HEK293 (cell line): ENCODE data around the gene F2RL3.

Experiments
- HOXA7 ChIP-seq: sonication (generic); formaldehyde crosslinking; IDR thresholded peaks from 2 replicates; pipeline ENCODE4 v1.8.1; 2022; ENCODE audit warnings: missing genetic modification reagents, borderline replicate concordance
- KLF1 ChIP-seq: fragments of 450-650 bp; formaldehyde crosslinking; IDR thresholded peaks from 2 replicates; pipeline ENCODE4 v1.5.1; 2016; ENCODE audit warnings: missing biosample characterization, missing genetic modification characterization
- KLF10 ChIP-seq: fragments of 450-650 bp; IDR thresholded peaks from 2 replicates; pipeline ENCODE4 v1.5.1; 2018; ENCODE audit warnings: missing biosample characterization, mild to moderate bottlenecking, missing genetic modification characterization
- KLF16 ChIP-seq: fragments of 450-650 bp; formaldehyde crosslinking; IDR thresholded peaks from 2 replicates; pipeline ENCODE4 v1.5.1; 2017; ENCODE audit warnings: missing biosample characterization, missing genetic modification characterization
- REPIN1 ChIP-seq: fragments of 450-650 bp; formaldehyde crosslinking; IDR thresholded peaks from 2 replicates; pipeline ENCODE4 v1.5.1; 2017; ENCODE audit warnings: missing biosample characterization, missing genetic modification characterization, low read depth
- ZIC2 ChIP-seq: fragments of 450-650 bp; formaldehyde crosslinking; IDR thresholded peaks from 2 replicates; pipeline ENCODE4 v1.5.1; 2016; ENCODE audit warnings: missing biosample characterization, missing genetic modification characterization
- ZNF292 ChIP-seq: fragments of 450-650 bp; formaldehyde crosslinking; IDR thresholded peaks from 2 replicates; pipeline ENCODE4 v1.5.1; 2016; ENCODE audit warnings: low read depth, missing biosample characterization, missing genetic modification characterization, borderline replicate concordance
- ZNF394 ChIP-seq: fragments of 450-650 bp; formaldehyde crosslinking; IDR thresholded peaks from 2 replicates; pipeline ENCODE4 v1.5.1; 2016; ENCODE audit warnings: missing biosample characterization, missing genetic modification characterization, mild to moderate bottlenecking, moderate library complexity, borderline replicate concordance
- ZNF426 ChIP-seq: fragments of 450-650 bp; formaldehyde crosslinking; IDR thresholded peaks from 2 replicates; pipeline ENCODE4 v1.5.1; 2017; ENCODE audit warnings: missing biosample characterization, missing genetic modification characterization, mild to moderate bottlenecking, inconsistent platforms, moderate library complexity
- TF ChIP-seq, protein P1 (sequence below): fragments of 450-650 bp; formaldehyde crosslinking; IDR thresholded peaks from 2 replicates; pipeline ENCODE4 v1.5.1; 2016; ENCODE audit warnings: missing biosample characterization, missing genetic modification characterization
- TF ChIP-seq, protein P2 (sequence below): fragments of 450-650 bp; formaldehyde crosslinking; IDR thresholded peaks from 2 replicates; pipeline ENCODE4 v1.5.1; 2016; ENCODE audit warnings: missing biosample characterization, missing genetic modification characterization
- TF ChIP-seq, protein P3 (sequence below): fragments of 450-650 bp; formaldehyde crosslinking; IDR thresholded peaks from 2 replicates; pipeline ENCODE4 v1.5.1; 2016; ENCODE audit warnings: missing biosample characterization, missing genetic modification characterization
- TF ChIP-seq, protein P4 (sequence below): fragments of 450-650 bp; formaldehyde crosslinking; IDR thresholded peaks from 2 replicates; pipeline ENCODE4 v1.5.1; 2017; ENCODE audit warnings: missing biosample characterization, mild to moderate bottlenecking, missing genetic modification characterization, moderate library complexity
- TF ChIP-seq, protein P5 (sequence below): fragments of 450-650 bp; formaldehyde crosslinking; optimal IDR thresholded peaks from 2 replicates; pipeline ENCODE3; 2016; ENCODE audit warnings: missing biosample characterization, mild to moderate bottlenecking, missing genetic modification characterization

DNA sequence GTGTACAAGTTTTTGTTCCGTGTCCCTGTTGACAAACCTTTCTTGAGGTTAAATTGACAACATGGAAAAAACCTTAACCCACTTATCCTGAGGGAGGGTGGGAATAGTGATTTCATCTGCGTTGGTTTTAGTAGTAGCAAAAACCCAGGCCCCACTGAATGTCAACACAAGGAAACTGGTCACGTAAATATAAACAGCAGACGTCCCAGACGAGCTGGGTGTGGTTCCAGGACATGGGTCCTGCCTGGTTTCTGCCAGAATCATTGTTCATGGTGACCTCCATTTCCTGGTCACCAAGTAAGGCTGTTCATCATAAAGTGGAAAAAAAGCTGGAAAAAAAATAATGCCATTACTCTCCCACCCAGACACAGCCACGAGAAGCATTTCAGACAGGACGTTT, 16.9 kb upstream of the F2RL3 start:
- TF ChIP-seq, protein P1, sequence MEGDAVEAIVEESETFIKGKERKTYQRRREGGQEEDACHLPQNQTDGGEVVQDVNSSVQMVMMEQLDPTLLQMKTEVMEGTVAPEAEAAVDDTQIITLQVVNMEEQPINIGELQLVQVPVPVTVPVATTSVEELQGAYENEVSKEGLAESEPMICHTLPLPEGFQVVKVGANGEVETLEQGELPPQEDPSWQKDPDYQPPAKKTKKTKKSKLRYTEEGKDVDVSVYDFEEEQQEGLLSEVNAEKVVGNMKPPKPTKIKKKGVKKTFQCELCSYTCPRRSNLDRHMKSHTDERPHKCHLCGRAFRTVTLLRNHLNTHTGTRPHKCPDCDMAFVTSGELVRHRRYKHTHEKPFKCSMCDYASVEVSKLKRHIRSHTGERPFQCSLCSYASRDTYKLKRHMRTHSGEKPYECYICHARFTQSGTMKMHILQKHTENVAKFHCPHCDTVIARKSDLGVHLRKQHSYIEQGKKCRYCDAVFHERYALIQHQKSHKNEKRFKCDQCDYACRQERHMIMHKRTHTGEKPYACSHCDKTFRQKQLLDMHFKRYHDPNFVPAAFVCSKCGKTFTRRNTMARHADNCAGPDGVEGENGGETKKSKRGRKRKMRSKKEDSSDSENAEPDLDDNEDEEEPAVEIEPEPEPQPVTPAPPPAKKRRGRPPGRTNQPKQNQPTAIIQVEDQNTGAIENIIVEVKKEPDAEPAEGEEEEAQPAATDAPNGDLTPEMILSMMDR: no peak
- TF ChIP-seq, protein P2, sequence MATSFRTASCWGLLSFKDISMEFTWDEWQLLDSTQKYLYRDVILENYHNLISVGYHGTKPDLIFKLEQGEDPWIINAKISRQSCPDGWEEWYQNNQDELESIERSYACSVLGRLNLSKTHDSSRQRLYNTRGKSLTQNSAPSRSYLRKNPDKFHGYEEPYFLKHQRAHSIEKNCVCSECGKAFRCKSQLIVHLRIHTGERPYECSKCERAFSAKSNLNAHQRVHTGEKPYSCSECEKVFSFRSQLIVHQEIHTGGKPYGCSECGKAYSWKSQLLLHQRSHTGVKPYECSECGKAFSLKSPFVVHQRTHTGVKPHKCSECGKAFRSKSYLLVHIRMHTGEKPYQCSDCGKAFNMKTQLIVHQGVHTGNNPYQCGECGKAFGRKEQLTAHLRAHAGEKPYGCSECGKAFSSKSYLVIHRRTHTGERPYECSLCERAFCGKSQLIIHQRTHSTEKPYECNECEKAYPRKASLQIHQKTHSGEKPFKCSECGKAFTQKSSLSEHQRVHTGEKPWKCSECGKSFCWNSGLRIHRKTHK: no peak
- TF ChIP-seq, protein P3, sequence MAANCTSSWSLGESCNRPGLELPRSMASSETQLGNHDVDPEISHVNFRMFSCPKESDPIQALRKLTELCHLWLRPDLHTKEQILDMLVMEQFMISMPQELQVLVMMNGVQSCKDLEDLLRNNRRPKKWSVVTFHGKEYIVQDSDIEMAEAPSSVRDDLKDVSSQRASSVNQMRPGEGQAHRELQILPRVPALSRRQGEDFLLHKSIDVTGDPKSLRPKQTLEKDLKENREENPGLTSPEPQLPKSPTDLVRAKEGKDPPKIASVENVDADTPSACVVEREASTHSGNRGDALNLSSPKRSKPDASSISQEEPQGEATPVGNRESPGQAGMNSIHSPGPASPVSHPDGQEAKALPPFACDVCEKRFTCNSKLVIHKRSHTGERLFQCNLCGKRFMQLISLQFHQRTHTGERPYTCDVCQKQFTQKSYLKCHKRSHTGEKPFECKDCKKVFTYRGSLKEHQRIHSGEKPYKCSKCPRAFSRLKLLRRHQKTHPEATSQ: no peak
- TF ChIP-seq KLF16 (tag by site-specific recombination) (no peak), REPIN1 (tag by site-specific recombination) (no peak), KLF10 (tag by site-specific recombination) (no peak), ZNF292 (no peak), ZNF426 (tag by site-specific recombination) (no peak), ZNF394 (no peak), ZIC2 (tag by site-specific recombination) (no peak), HOXA7 (no peak), KLF1 (tag by site-specific recombination) (no peak)
- TF ChIP-seq, protein P4, sequence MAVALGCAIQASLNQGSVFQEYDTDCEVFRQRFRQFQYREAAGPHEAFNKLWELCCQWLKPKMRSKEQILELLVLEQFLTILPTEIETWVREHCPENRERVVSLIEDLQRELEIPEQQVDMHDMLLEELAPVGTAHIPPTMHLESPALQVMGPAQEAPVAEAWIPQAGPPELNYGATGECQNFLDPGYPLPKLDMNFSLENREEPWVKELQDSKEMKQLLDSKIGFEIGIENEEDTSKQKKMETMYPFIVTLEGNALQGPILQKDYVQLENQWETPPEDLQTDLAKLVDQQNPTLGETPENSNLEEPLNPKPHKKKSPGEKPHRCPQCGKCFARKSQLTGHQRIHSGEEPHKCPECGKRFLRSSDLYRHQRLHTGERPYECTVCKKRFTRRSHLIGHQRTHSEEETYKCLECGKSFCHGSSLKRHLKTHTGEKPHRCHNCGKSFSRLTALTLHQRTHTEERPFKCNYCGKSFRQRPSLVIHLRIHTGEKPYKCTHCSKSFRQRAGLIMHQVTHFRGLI: no peak
- TF ChIP-seq, protein P5, sequence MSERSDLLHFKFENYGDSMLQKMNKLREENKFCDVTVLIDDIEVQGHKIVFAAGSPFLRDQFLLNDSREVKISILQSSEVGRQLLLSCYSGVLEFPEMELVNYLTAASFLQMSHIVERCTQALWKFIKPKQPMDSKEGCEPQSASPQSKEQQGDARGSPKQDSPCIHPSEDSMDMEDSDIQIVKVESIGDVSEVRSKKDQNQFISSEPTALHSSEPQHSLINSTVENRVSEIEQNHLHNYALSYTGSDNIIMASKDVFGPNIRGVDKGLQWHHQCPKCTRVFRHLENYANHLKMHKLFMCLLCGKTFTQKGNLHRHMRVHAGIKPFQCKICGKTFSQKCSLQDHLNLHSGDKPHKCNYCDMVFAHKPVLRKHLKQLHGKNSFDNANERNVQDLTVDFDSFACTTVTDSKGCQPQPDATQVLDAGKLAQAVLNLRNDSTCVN (tag by site-specific recombination): no peak
